HG03432 (cell line): ENCODE data around the gene SOX15.
"Not testable (repeated sequence)": the region's sequence is repeated elsewhere in the genome, so short reads cannot be mapped to it uniquely, and the experiment has no call there.

Experiments
- ATAC-seq: cut with Tn5 transposase; IDR thresholded peaks from one replicate; pipeline ENCODE4 v1.9.1; 2021; ENCODE audit warnings: mild to moderate bottlenecking, moderate library complexity; ENCODE audit not compliant: unreplicated experiment

Gene SOX15

DNA sequence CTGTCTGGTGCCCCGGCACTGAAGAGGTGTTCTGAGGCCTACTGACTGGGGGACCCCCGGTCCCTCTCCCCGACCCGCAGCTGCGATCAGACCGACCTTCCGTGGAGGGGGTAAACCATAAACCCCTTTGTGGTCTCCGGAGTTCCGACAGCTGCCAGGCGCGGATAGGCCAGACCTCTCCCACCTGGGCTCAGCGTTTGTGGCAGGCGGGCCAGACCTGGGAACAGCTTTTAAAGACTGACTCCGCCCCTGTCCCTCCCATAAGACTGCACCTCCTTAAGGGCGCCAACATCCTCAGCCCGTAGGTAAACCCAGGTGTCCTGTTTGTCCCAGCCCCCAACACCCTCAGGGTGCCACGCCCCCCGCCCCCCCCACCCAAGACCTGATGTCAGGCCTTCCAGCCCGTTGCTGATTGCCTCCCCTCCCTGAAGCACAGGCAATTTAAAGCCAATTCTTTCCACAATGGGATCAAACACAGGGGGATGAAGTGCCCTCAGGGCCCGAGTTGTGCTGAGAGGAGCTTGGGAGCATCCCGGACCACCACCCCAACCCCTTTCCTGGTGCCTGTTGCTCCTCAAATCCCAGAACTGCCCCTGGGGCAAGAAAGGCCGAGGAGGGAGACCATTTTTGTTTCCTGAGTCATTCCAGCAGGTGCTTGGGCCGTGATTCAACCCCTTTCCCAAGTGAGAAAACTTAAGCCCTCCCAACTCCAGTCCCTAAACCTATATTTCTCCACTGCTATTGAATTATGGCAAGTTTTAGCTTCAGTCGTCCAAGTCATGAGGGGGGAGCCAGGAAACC, at the start of gene SOX15:
Gene SOX15, minus strand, starts transcription at position 204 of the 801 bp plus-strand sequence. CDS start 418 bp downstream, outside the sequence.
- ATAC-seq = no peak

DNA sequence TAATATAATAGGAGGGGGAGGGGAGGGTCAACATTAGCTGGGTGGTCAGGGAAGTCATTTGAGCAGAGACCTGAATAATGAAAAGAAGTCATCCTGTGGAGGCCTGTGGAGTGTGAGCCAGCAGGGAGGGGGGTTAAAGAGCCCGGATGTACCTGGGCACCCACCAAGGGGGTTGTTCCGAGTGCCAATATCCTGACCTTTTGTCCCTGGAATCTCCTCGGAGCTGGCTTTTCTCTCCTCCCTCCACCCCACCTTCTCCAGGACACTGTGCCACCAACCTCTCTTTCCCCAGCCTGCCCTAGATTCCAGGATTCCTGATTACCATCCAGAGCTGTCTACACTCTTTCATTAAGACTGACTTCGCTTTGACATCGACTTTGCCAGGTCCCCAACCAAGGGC, 46.3 kb upstream of the SOX15 start:
- no peak for ATAC-seq

DNA sequence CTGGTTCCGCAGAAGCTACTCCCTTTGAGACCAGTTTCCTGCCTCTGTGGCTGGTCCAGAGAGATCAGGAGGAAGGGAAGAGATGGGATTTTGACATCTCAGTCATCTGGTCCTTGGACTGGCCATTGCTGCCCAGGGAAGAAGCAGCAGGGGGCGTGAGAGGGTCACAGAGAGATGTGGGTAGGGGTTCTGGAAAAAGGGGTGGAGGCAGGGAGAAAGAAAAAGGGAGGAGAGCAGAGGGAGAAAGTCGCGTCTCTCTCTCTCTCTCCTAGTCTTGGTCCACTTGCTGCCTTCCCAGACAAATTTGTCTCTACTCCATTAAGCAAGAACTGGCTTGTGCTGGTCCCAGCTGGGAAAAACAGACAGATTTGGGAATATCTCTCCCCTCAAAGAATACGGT, 44.5 kb upstream of the SOX15 start:
- ATAC-seq = no peak

DNA sequence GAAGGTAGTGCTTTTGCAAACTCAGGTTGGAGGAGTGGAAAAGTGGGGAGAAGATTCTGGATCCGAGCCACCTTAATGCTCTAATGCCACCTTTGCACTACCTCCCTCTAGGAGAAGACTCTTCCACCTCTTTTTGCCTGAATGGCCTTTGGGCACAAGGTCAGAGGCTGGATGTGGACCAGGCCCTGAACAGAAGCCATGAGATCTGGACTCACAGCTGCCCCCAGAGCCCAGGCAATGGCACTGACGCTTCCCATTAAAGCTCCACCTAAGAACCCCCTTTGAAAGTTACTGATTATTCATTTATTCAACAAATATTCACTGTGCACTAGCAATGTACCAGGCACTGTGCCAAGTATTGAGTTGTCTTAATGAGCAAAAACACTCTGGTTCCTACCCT, 43.2 kb upstream of the SOX15 start:
- no peak for ATAC-seq

DNA sequence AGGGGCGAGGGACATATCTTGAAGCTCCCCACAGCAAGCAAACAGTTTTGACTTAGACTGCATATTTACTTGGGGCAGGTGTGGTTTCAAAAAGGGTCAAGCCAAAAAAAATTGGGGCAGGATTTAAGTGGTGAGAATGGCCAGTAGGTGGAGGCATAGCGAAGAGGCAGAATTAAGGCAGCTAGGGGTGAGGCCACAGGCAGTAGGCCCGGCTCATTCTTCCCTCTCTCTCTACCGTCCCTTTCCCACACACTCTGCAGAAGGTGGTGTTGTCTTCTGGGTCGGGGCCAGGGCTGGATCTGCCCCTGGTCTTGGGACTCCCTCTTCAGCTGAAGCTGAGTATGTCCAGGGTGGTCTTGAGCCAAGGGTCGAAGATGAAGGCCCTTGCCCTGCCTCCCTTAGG, 42.6 kb upstream of the SOX15 start:
- no peak for ATAC-seq

DNA sequence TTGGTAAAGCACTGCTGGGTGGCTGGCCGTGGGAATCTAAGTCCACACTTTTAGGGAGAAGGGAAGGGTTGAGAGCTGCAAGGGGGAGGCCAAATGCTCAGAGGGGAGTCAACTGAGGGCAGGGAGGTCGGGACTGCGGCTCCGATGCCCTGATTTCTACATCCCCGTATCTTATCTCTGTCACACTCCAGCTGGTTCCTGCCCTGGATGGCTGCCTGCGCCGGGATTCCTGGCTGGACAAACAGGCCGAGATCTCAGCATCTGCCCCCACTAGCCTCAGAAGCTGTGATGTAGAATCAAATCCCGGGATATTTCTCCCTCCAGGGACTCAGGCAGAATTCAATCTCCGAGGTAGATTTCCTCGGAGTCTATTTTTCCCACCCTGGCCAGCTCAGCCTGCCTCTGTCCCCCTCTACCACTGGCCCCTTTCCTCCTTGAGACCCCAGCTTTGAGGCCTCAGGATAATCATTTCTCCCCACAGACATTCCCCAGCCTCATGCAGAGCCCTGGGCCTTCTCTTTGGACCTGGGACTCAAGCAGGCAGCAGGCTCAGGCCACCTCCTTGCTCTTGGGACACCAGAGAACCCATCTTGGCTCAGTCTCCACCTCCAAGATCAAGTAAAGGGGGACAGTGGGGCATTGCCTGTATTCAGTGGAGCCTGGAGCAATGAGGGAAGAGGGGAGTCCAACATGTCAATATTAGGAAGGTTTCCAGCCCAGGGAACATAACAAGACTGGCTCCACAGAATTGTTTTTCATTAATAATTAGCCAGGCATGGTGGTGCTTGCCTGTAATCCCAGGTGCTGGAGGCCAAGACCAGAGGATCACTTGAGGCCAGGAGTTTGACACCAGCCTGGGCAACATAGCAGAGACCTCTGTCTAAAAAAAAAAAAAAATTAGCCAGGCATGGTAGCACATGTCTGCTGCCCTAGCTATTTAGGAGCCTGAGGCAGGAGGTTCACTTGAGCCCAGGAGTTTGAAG, 41.8 kb upstream of the SOX15 start:
- no peak for ATAC-seq

DNA sequence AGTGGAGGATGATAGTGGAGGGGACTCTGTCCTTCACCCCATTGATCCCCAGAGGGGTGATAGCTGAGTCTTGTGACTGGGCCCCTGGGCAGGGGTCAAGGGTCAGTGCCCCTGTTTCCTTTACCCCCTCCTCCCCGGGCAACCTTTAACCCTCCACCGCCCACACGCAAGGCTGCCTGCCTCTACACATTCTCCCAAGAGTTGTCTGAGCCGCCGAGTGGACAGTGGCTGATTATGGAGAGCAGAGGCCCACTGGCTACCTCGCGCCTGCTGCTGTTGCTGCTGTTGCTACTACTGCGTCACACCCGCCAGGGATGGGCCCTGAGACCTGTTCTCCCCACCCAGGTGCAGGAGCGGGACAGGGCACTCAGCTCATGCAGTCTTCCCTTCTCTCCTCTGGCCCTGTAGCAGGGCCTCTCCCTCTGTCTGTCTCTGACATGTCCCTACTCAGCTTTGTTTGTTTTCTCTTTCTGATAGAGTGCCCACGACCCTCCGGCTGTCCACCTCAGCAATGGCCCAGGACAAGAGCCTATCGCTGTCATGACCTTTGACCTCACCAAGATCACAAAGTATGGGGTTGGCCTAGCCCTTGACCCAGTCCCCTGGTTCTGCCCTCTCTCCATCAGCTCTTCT, 40.2 kb upstream of the SOX15 start, which contains the start of gene SHBG:
Gene SHBG, plus strand, starts transcription at position 197 of the 633 bp plus-strand sequence. Its CDS starts 38 bp downstream, at position 235.
- ATAC-seq = no peak

DNA sequence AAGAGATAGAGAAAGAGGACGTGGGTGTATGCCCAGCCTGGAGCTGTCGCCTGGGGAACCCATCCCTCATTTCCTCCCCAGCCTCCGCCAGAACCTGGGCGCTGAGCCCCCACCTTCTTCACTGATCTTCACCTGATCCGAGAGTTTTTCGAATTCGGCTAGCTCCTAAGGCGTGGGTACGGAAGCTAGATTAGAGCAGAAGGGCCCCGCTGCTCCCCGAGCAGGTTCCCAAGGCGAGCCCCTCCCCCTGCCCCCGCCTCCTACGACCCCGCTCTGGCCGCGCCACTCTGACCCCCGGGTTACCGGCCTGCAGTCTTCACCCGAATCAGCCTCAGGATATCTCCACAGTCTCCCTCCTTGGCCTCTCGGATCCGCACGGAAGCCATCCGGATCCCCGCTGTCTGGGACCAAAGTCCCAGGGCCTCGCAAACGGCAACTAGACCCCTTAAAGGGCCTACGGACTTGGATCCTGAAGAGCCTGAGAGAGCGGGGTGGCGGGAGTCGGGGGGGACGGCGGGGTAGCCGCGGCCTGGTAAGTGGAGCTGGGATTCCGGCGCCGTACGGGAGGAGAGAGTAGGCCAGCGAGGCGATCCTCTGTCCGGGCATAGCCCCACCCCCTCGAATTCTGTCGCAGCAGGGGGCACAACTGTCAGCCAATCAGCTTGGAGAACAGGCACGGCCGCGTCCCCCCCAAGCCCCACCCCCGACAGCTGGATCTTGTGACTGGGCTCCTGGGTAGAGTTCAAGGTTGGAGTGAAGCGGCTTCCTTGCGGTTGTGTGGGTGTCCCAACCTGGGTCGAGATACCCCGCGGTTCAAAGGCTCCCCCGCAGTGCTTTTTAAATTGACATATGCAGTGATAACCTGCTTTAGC, 37.6 kb upstream of the SOX15 start, which contains the start of gene SAT2:
Gene SAT2, minus strand, starts transcription at position 572 of the 872 bp plus-strand sequence. Its CDS starts 186 bp downstream, at position 386.
- ATAC-seq = peak; percentile 77

DNA sequence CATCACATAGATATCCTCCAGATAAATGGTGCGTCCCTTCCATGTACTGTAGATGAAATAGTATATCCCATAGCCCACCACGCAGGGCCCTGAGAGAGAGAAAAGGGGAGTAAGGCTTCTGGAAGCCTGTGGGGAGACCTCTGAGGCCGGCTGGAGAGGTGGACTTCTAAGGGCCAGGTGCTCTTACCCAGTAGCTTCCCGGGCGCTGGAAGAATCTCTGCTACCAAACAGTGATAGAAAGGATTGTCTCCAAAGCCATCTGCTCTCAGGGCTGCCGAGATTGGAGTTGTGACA, 37.0 kb upstream of the SOX15 start:
- peak; percentile 6 for ATAC-seq

DNA sequence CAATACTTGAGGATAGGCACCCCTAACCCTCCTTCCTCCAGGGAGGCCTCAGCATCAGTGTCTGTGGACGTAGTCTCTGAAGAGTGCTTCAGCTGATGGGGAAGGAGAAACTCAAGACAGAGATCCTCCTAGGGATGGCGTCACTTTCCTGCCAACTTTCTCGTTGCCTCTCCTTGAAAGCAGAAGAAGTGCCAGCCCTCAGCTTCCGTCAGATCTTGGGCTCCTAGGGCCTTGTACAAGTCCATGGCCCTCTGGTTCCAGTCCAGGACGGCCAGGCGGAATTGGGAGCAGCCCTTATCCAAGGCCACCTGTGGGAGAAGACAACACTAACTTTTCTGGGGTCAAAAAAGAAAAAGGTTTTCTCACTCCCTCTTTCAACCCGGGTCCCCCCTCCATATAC, 36.4 kb upstream of the SOX15 start:
- ATAC-seq = no peak

DNA sequence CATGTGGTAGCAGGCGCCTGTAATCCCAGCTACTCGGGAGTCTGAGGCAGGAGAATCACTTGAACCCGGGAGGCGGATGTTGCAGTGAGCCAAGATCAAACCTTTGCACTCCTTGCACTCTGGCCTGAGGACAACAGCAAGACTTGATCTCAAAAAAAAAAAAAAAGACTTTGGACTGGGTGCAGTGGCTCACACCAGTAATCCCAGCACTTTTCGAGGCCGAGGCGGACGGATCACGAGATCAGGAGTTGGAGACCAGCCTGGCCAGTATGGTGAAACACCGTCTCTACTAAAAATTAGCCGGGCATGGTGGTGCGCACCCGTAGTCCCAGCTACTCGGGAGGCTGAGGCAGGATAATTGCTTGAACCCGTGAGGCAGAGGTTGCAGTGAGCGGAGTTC, 35.9 kb upstream of the SOX15 start:
- ATAC-seq = not testable (repeated sequence)

DNA sequence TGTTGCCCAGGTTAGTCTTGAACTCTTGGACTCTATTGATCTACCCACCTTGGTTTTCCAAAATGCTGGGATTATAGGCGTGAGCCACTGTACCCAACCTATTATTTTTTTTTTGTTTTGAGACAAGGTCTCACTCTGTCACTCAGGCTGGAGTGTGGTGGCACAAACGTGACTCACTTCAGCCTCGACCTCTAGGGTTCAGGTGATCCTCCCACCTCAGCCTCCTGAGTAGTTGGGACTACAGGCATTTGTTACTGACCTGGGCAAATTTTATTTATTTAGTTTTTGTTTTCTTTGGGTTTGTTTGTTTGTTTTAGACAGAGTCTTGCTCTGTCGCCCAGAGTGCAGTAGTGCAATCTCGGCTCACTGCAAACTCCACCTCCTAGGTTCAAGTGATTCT, 33.8 kb upstream of the SOX15 start:
- no peak for ATAC-seq

DNA sequence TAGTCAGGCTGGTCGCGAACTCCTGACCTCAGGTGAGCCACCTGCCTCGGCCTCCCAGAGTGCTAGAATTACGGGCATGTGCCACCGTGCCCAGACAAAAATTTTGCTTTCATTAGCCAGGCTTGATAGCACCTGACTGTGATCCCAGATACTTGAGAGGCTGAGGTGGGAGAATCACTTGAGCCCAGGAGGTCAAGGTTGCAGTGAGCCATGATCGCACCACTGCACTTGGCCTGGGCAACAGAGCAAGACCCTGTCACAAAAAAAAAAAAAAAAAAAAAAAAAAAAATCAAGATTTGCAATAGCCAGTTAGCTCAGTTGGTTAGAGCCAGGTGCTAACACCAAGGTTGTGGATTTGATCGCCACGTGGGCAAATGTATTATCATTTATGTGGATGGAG, 30.9 kb upstream of the SOX15 start:
- no peak for ATAC-seq

DNA sequence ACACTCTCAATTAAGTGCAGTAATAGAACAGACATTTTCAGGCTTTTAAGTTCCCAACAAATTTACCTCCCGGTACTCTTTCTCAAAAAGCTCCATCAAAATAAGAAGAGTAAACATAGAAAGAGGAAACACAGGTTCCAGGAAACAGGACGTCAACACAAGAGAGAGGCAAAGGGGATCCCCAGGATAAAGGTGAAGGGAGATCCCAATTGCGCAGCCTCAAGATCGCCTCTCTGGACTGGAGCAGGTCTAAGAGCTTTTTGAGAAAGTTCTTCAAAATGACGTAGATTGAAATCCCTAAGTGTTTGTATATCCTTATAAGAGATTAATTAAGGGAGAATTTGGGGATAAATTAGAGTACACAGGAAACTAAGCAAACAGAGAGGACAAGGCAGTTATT, 28.7 kb upstream of the SOX15 start:
- no peak for ATAC-seq

DNA sequence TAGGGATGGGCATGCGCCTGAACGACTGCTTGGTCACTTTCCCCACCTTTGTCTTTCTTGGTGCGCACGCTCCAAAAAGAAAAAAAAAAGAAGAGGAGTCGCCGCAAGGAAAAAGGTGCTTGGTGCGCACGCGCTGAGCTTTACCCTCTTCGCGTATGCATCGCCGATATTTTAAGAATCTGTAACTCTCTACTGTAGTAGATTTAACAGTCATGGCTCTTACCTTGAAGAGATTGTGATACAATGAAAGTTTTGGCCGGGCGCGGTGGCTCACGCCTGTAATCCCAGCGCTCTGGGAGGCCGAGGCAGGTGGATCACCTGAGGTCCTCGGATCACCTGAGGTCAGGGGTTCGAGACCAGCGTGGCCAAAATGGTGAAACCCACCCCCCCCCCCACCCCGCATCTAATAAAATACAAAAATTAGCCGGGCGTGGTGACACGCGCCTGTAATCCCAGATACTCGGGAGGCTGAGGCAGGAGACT, 25.4 kb upstream of the SOX15 start:
- no peak for ATAC-seq

DNA sequence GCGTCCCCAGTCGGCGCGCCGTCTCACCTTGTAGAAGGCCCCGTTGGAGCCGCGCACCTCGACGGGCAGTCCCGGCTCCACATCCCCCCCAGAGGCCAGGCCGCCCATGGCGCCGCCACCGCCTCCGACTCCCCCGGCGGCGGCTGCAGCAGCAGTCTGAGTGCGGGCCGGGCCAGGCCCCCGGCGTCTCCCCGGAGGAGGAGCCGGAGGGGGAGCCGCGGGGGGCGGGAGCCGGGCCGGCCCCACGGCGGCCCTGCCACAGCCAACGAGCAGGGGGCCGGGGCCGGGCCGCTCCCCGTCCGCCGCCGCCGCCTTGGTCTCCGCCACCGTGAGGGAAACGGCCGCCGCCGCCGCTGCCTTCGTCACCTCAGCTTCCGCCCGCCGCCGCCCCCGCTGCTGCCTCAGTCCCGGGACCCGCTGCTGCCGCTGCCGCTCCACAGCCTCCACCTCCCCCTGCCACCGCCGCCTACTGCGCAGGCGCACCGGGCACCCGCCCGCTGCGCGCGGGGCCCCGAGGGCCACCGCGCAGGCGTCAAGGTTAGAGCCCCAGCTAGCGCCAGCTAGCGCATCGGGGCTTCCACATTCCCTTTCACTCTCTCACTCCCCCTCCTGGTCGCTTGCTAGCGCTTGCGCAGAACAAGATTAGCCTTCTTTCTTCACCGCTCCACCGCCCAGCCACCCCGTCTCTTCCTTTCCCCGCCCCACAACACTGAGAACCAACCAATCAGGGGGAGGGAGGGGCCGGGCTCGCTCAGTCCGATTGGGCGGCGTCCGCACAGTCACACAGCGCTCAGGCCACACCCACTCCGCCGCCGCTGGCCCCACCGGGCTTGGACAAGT, 24.8 kb upstream of the SOX15 start, which contains the start of gene FXR2:
Gene FXR2, minus strand, starts transcription at position 473 of the 840 bp plus-strand sequence. Its CDS starts 365 bp downstream, at position 108.
- ATAC-seq = peak; percentile 78

DNA sequence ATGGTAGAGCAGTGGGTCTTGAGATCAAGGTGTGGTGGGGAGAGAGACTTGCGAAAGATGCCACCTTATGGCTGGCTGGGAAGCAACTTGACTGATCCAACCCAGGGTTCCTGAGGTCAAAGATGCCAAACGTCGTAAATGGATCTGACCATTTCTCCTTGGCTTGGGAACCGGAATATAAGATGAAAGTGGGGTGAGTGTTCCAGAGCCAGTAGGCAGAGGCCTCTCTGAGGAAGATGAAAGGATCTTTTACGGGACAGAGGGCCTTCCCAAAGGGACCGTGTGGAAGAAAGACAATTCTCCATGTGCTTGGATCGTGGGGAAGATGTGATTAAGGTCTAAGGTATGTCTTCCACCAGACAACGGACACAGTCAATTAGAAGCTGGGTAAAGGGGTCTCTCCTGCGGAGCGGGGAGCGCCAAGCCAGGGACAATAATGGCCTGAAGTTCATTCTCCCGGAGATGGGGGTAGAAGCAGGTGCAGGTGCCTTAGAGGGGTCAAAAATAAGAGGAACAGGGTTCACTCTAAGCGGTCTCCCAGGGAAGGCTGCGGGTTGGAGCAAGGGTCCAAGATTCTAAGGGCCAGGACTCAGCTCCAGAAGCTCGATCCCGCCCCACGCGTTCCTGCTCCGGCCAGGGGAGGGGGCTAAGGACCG, 24.0 kb upstream of the SOX15 start:
- ATAC-seq = no peak

DNA sequence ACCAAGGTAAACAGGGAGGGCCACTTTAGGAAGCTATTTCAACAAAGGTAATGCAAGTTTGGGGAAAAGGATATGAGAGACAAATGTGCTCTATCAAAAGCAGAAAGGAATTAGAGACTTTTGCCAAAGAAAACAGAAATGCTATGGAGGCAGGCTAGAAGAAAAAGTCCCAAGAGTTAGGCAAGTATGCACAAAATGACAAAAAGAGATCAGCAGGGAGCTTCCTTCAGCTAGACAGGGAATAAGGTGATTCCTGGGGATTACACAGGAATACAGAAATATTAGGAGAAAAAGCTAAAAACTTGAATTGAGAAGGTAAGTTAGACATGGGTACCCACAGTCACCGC, 22.4 kb upstream of the SOX15 start:
- no peak for ATAC-seq
